Gastroesophageal sphincter (tissue), 2 donors: ENCODE data around the gene DCC.

Source experiments
- POLR2A ChIP-seq, 2 donors: fragments of 450-650 bp; IDR thresholded peaks; one replicate each; pipeline ENCODE4 v1.6.1; 2017; ENCODE audit warnings: antibody characterized with exemption in 2 of 2, mild to moderate bottlenecking in 2 of 2, moderate library complexity in 1 of 2
- POLR2AphosphoS5 ChIP-seq: sonication (generic); formaldehyde crosslinking; IDR thresholded peaks from one replicate; pipeline ENCODE4 v1.6.1; 2017; ENCODE audit warnings: antibody characterized with exemption

- TF ChIP-seq POLR2AphosphoS5 (no peak), POLR2A (IDR thresholded peaks at IDR 0.05) (no peak)
Observed at GRCh38 chr18:53451902-53452301, 1111.9 kb downstream of the DCC start.
